ENCODE data around the gene PLAC8L1.

Gene PLAC8L1

GRCh38 chr5:146078566-146078965, 26.8 kb downstream of the PLAC8L1 start:
- DNase-seq: no peak

GRCh38 chr5:146076455-146076854, 28.9 kb downstream of the PLAC8L1 start:
- no peak for DNase-seq

DNA sequence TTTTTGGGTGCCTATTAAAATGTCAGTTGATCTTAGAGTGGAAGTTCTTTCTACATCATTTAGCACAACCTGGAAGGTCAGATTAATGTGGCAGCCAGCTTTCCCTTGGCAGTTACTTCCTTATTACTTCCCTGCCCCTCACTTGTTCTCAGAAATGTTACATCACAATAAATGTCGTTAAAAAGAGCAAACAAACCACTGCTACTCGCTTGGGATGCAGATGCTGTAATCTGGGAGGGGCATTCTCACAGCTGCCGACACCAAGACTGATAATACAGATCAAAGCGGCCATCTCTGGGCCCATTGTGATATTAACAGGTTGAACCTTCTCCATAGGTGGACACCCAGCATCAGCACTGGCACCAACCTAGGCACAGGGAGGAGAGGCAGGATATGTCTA, 29.3 kb downstream of the PLAC8L1 start:
- peak; percentile 1 for DNase-seq

GRCh38 chr5:146073239-146073900, 32.0 kb downstream of the PLAC8L1 start:
- DNase-seq: no peak

GRCh38 chr5:146072595-146072994, 32.8 kb downstream of the PLAC8L1 start:
- DNase-seq: no peak

DNA sequence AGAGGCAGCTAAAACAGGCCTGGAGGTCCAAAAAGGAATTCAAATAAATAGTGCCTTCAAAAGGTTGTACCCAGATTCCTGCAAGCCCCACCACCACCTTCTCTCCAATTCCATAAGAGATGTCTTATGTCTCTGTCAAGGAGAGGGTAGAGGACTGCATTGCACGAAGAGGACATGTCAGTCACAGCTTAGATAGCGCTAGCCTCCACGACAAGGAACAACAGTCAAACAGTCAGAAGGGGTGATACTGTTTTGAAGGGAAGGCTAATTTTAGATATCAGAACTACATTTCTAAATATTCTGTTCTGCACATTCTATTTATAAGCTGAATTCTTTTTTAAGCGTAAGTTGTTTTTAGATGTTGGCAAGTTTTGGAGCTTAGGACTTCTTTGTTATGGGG, 34.2 kb downstream of the PLAC8L1 start:
- no peak for DNase-seq

GRCh38 chr5:146070746-146071145, 34.6 kb downstream of the PLAC8L1 start:
- no peak for DNase-seq

- no peak for DNase-seq
Measured at GRCh38 chr5:146069780-146070099, 35.6 kb downstream of the PLAC8L1 start.

- no peak for DNase-seq
Measured at GRCh38 chr5:146068977-146069779, 36.2 kb downstream of the PLAC8L1 start.

GRCh38 chr5:146068206-146068605, 37.2 kb downstream of the PLAC8L1 start:
- DNase-seq: no peak

GRCh38 chr5:146066968-146067367, 38.4 kb downstream of the PLAC8L1 start:
- DNase-seq: no peak

DNA sequence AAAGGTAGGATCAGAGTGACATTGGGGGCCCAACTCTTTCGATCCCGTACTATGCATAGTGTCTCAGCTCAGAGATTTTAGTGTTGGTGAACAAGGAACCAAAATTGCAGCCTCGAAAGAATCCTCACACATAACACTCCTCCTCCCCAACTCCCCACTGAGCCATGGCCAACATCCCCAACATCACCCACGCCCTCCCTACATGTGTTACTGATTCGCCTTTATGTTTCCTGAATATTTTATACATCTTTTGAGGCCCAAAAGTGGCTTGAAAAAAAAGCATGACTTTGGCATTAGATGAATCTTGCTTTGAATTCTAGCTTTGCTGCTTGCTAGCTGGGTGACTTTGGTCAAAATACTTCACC, 45.2 kb downstream of the PLAC8L1 start:
- DNase-seq: no peak

- no peak for DNase-seq
Measured at GRCh38 chr5:146059460-146060220, 45.7 kb downstream of the PLAC8L1 start.

- no peak for DNase-seq
Measured at GRCh38 chr5:146055432-146055831, 49.9 kb downstream of the PLAC8L1 start.

DNA sequence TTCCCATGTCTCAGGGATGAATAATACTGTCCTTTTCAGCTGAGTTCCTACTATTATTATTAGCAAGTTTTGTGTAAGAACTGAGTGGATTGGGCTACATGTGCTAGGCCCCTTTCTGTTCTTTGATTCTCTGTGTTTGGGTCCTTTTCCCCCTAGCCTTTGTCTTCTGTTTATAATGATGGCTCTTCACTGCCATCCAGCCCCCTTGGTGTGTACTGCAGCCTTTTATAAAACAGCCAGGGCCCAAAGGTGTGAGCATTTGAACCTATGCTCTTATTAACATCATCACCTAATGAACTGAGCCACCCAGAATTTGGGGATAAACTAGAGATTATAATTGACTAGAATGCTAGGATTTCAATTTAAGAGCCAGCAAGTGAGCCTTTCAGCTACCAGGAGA, 52.6 kb downstream of the PLAC8L1 start:
- DNase-seq: no peak

- DNase-seq: no peak
Measured at GRCh38 chr5:146051678-146052077, 53.7 kb downstream of the PLAC8L1 start.

GRCh38 chr5:146050086-146050485, 55.3 kb downstream of the PLAC8L1 start:
- DNase-seq: no peak

DNA sequence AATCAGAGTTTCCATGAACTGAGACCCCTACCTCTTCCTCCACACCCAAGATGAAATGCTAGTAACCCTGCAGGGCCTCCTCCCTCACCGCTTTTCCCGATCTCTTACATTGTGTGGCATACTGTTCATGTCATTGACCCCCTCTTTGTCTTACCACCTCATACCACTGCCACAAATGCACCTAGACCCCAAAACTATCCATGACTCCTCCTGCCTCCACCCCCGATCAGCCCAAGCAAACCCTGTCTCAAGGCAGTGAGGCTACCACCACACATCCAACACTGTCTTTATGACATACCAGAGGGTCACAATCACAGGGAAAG, 55.7 kb downstream of the PLAC8L1 start:
- DNase-seq: no peak

- peak; percentile 22 for DNase-seq
Measured at GRCh38 chr5:146048994-146049703, 56.2 kb downstream of the PLAC8L1 start.

DNA sequence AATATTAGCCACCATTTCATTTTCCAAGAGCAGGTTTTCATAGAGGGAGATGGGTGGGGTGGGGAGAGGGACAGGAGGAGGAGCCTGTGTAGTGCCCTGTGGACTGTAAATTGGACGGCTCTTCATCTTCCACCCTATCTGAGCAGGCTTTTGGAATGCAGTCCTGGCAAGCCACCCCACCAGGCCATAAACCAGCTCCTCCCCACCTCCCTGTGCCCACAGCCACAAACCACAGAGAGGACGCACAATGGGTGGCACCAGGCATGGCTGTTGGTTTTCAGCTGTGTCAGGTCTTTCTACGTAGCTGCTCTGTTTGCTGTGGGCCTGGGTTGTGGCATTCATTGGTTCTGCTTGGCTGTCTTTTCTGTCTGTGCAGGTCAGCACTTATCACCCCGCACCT, 58.0 kb downstream of the PLAC8L1 start:
- DNase-seq: no peak

GRCh38 chr5:146043722-146044121, 61.7 kb downstream of the PLAC8L1 start:
- no peak for DNase-seq

- DNase-seq: no peak
Measured at GRCh38 chr5:146042628-146043279, 62.6 kb downstream of the PLAC8L1 start.

- no peak for DNase-seq
Measured at GRCh38 chr5:146041180-146041789, 64.1 kb downstream of the PLAC8L1 start.

Measured in SHP77 treated with DMSO at 0.1 percent for 48 hours (cell line).